HL-60 (cell line): ENCODE results near the gene PARN.

ENCODE experiments used
- CTCF ChIP-seq: IDR thresholded peaks from one replicate; pipeline ENCODE4 v1.5.1; 2011; ENCODE audit warnings: low read length, control low read depth, inconsistent platforms; ENCODE audit not compliant: insufficient read depth
- GABPA ChIP-seq: IDR thresholded peaks from 2 replicates; pipeline ENCODE4 v1.6.1; 2012; ENCODE audit warnings: low read depth
- POLR2AphosphoS5 ChIP-seq: IDR thresholded peaks from 2 replicates; pipeline ENCODE4 v1.6.1; 2012; ENCODE audit warnings: low read depth
- REST ChIP-seq: IDR thresholded peaks from 2 replicates; pipeline ENCODE4 v1.6.1; 2012; ENCODE audit warnings: low read depth; ENCODE audit not compliant: insufficient replicate concordance

- TF ChIP-seq CTCF: no peak
- no peak for TF ChIP-seq POLR2AphosphoS5
- TF ChIP-seq GABPA: no peak
- TF ChIP-seq REST: no peak
Observed at GRCh38 chr16:14445937-14446715, 183.9 kb downstream of the PARN start.
